RWPE2 (cell line): Measurements from ENCODE around the gene VILL.

Source experiments
- ATAC-seq: fragments of 200-7000 bp; cut with Tn5 transposase; 3 replicates; pipeline ENCODE4 v1.9.1; 2021; ENCODE audit warnings: low read depth
- DNase-seq: peaks from one replicate; pipeline ENCODE4 v3.0.0-alpha.2; 2020; ENCODE audit warnings: low spot score
- H3K27ac ChIP-seq: fragments of 450-650 bp; 2 replicates; pipeline ENCODE4 v1.5.1; 2017; ENCODE audit warnings: mild to moderate bottlenecking; ENCODE audit not compliant: poor library complexity, severe bottlenecking
- H3K27me3 ChIP-seq: fragments of 250-450 bp; sonication (Bioruptor Pico); 2 replicates; pipeline ENCODE4 v1.5.1; 2021; ENCODE audit warnings: mild to moderate bottlenecking, moderate library complexity; ENCODE audit not compliant: insufficient read depth, poor library complexity, severe bottlenecking
- H3K36me3 ChIP-seq: fragments of 250-450 bp; sonication (Bioruptor Pico); 2 replicates; pipeline ENCODE4 v1.5.1; 2020; ENCODE audit warnings: low read depth, mild to moderate bottlenecking, moderate library complexity
- H3K4me1 ChIP-seq: fragments of 250-450 bp; sonication (Bioruptor Pico); 2 replicates; pipeline ENCODE4 v1.5.1; 2021; ENCODE audit warnings: mild to moderate bottlenecking, moderate library complexity; ENCODE audit not compliant: insufficient read depth, poor library complexity, severe bottlenecking
- H3K4me3 ChIP-seq: fragments of 250-450 bp; sonication (Bioruptor Pico); 2 replicates; pipeline ENCODE4 v1.5.1; 2021; ENCODE audit warnings: mild to moderate bottlenecking, moderate library complexity; ENCODE audit not compliant: severe bottlenecking
- H3K9me3 ChIP-seq: fragments of 250-450 bp; sonication (Bioruptor Pico); 2 replicates; pipeline ENCODE4 v1.5.1; 2021; ENCODE audit warnings: mild to moderate bottlenecking, moderate library complexity; ENCODE audit not compliant: severe bottlenecking
- CTCF ChIP-seq: fragments of 450-650 bp; IDR thresholded peaks from one replicate; pipeline ENCODE4 v1.5.1; 2017; ENCODE audit warnings: mild to moderate bottlenecking, moderate library complexity; ENCODE audit not compliant: poor library complexity, severe bottlenecking

VILL gene

GRCh38 chr3:38006445-38006995 lies 15.9 kb downstream of the VILL start:
- H3K9me3 ChIP-seq: no peaks in the 10 kb centered on the region
- no peak overlapping the region for H3K27ac ChIP-seq
- H3K36me3 ChIP-seq: no peaks in the 10 kb centered on the region
- no peak for TF ChIP-seq CTCF
- no peaks in the 10 kb centered on the region for H3K27me3 ChIP-seq
- DNase-seq (no peak), ATAC-seq (no peak)
- no peaks in the 10 kb centered on the region for H3K4me1 ChIP-seq
- H3K4me3 ChIP-seq: no peak overlapping the region

- Histone ChIP-seq H3K36me3 (no peaks in the 10 kb centered on the region), H3K27ac (no peak overlapping the region), H3K9me3 (no peaks in the 10 kb centered on the region), H3K4me1 (no peaks in the 10 kb centered on the region), H3K27me3 (no peaks in the 10 kb centered on the region), H3K4me3 (no peak overlapping the region)
- DNase-seq (no peak), ATAC-seq (no peak)
- no peak for TF ChIP-seq CTCF
Measured at GRCh38 chr3:38007754-38008090, 17.1 kb downstream of the VILL start.

- Histone ChIP-seq H3K27me3 (no peaks in the 10 kb centered on the region), H3K4me1 (no peaks in the 10 kb centered on the region), H3K36me3 (no peaks in the 10 kb centered on the region), H3K9me3 (no peaks in the 10 kb centered on the region), H3K27ac (no peak overlapping the region), H3K4me3 (no peak overlapping the region)
- TF ChIP-seq CTCF: no peak
- ATAC-seq (no peak), DNase-seq (no peak)
Measured at GRCh38 chr3:38008191-38008701, 17.7 kb downstream of the VILL start.

- Histone ChIP-seq H3K36me3 (peaks cover 3% of the 10 kb centered on the region; the same call in 1 of the 2 replicates), H3K27ac (no peak overlapping the region), H3K9me3 (no peaks in the 10 kb centered on the region), H3K4me3 (no peak overlapping the region), H3K27me3 (no peaks in the 10 kb centered on the region), H3K4me1 (no peaks in the 10 kb centered on the region)
- ATAC-seq: no peak
- no peak for DNase-seq
- TF ChIP-seq CTCF: no peak
Measured at GRCh38 chr3:38008971-38009580, 18.5 kb downstream of the VILL start.

- no peak overlapping the region for H3K27ac ChIP-seq
- DNase-seq: no peak
- no peaks in the 10 kb centered on the region for H3K27me3 ChIP-seq
- H3K4me1 ChIP-seq: no peaks in the 10 kb centered on the region
- TF ChIP-seq CTCF: no peak
- no peaks in the 10 kb centered on the region for H3K9me3 ChIP-seq
- no peak for ATAC-seq
- H3K36me3 ChIP-seq: peaks cover 5% of the 10 kb centered on the region
- no peak overlapping the region for H3K4me3 ChIP-seq
Measured at GRCh38 chr3:38009807-38010591, 19.4 kb downstream of the VILL start.
